Kidney (tissue), 14 donors: ENCODE measurements around the gene NLK. TPM values are rescaled to one million over a fixed set of nuclear protein-coding genes. Genes with fewer than 3 reads are reported as not detected.
"Not testable (repeated sequence)": the region's sequence is repeated elsewhere in the genome, so short reads cannot be mapped to it uniquely, and the experiment has no call there.

ENCODE experiments used
- DNase-seq, 5 donors: peaks; one replicate each; pipeline ENCODE4 v3.0.0-alpha.2; 2013 to 2020
- FAIRE-seq: peaks from 2 replicates; lab custom pipeline; 2012; peaks lifted over from hg19 to GRCh38; lab: Jason Lieb, UNC
- H3K27ac ChIP-seq, 2 donors: one replicate each; pipeline ENCODE4 v1.7.0; 2013; ENCODE audit warnings: low read depth in 2 of 2, low read length in 2 of 2, inconsistent platforms in 1 of 2
- H3K27me3 ChIP-seq: one replicate; pipeline ENCODE4 v1.7.1; 2013; ENCODE audit warnings: low read length, inconsistent platforms; ENCODE audit not compliant: control insufficient read depth, insufficient read depth
- H3K36me3 ChIP-seq, 3 donors: one replicate each; pipeline versions ENCODE4 v1.7.0 to v1.7.1; 2013; ENCODE audit warnings: low read length in 3 of 3, control low read depth in 1 of 3, inconsistent platforms in 1 of 3; ENCODE audit not compliant: insufficient read depth in 3 of 3, control insufficient read depth in 2 of 3
- H3K4me1 ChIP-seq, 3 donors: one replicate each; pipeline versions ENCODE4 v1.7.0 to v1.7.1; 2013; ENCODE audit warnings: low read length in 3 of 3, inconsistent platforms in 1 of 3, low read depth in 1 of 3; ENCODE audit not compliant: control insufficient read depth in 2 of 3, insufficient read depth in 2 of 3
- H3K4me3 ChIP-seq, 3 donors: one replicate each; pipeline versions ENCODE4 v1.7.0 to v1.8.1; 2013; ENCODE audit warnings: low read length in 3 of 3, control low read depth in 1 of 3, inconsistent platforms in 1 of 3
- H3K9ac ChIP-seq, 3 donors: one replicate each; pipeline versions ENCODE4 v1.7.0 to v1.7.1; 2013; ENCODE audit warnings: low read length in 3 of 3, control low read depth in 1 of 3, inconsistent platforms in 1 of 3
- H3K9me3 ChIP-seq, 3 donors: one replicate each; pipeline versions ENCODE4 v1.7.0 to v1.7.1; 2013; ENCODE audit warnings: low read length in 3 of 3, control low read depth in 1 of 3, inconsistent platforms in 1 of 3; ENCODE audit not compliant: control insufficient read depth in 2 of 3, insufficient read depth in 1 of 3
- intact Hi-C: fragments of 100-400 bp; cut with DNase I; formaldehyde crosslinking; loops from one replicate; pipeline ENCODE4 v1.11.1; 2022
- polyA plus RNA-seq: library from polyadenylated mRNA; stranded (reverse); fragments of 350-450 nt; fragmentation: Illumina TruSeq; extraction: RNeasy Lipid Tissue Mini Kit (QIAGEN cat#74804); gene quantifications from one replicate; pipeline ENCODE4 v1.2.3, GENCODE V29; 2014; ENCODE audit warnings: low read depth, low replicate concordance; ENCODE audit not compliant: insufficient read depth
- total RNA-seq: library from RNA; stranded (reverse); fragmentation: NEBNext Ultra II Directional; extraction: Animal tissue kit (Norgen Biotek cat#: 25700); gene quantifications from one replicate; pipeline ENCODE4 v1.2.1, GENCODE V29; 2021
- TF ChIP-seq, protein P1 (sequence below): IDR thresholded peaks from 3 replicates; pipeline ENCODE4 v1.5.1; 2012; ENCODE audit warnings: mild to moderate bottlenecking, moderate library complexity, borderline replicate concordance; ENCODE audit not compliant: insufficient read depth; ENCODE audit errors: extremely low read depth
- donor health status: control.
- donor health status: control.
- donor health status: control.
- donor health status: control.
- donor health status: control.
- donor health status: DM: yes; HTN: yes; CAD: no.
- donor health status: Normal renal cell carcinoma (clear cell type).

Gene NLK
- total and polyA plus RNA-seq, 2 donors from 2014 or later: 20.2 to 31.3 TPM

DNA sequence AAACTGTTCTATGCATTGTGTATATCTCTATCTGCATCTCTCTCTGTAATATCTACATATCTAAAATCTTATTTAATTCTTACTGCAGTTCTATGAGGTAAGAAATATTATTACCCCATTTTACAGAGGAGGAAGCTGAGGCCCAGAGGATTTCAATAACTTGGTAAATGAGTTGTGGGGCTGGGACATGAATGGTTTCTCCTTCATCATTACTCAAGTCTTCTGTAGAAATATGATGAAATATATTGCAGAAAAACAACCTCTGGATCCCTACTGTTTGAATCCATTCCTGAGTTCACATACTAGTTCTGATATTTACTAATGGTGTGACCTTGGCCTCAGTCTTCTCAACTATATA is 45.5 kb upstream of the NLK start:
- TF ChIP-seq, protein P1, sequence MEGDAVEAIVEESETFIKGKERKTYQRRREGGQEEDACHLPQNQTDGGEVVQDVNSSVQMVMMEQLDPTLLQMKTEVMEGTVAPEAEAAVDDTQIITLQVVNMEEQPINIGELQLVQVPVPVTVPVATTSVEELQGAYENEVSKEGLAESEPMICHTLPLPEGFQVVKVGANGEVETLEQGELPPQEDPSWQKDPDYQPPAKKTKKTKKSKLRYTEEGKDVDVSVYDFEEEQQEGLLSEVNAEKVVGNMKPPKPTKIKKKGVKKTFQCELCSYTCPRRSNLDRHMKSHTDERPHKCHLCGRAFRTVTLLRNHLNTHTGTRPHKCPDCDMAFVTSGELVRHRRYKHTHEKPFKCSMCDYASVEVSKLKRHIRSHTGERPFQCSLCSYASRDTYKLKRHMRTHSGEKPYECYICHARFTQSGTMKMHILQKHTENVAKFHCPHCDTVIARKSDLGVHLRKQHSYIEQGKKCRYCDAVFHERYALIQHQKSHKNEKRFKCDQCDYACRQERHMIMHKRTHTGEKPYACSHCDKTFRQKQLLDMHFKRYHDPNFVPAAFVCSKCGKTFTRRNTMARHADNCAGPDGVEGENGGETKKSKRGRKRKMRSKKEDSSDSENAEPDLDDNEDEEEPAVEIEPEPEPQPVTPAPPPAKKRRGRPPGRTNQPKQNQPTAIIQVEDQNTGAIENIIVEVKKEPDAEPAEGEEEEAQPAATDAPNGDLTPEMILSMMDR: no peak
- H3K9me3 ChIP-seq: no peaks in the 10 kb centered on the region
- no peaks in the 10 kb centered on the region for H3K4me1 ChIP-seq
- H3K9ac ChIP-seq: no peak overlapping the region
- H3K27ac ChIP-seq: no peak overlapping the region
- H3K4me3 ChIP-seq: no peak overlapping the region
- H3K36me3 ChIP-seq: no peaks in the 10 kb centered on the region
- DNase-seq (no peak), FAIRE-seq (no peak)
- intact Hi-C loops: no loop called here
- no peaks in the 10 kb centered on the region for H3K27me3 ChIP-seq

- H3K9ac ChIP-seq: no peak overlapping the region
- FAIRE-seq (no peak), DNase-seq (no peak)
- no peaks in the 10 kb centered on the region for H3K27me3 ChIP-seq
- H3K36me3 ChIP-seq: no peaks in the 10 kb centered on the region
- no peak overlapping the region for H3K27ac ChIP-seq
- H3K9me3 ChIP-seq: no peaks in the 10 kb centered on the region
- H3K4me3 ChIP-seq: no peak overlapping the region
- no peaks in the 10 kb centered on the region for H3K4me1 ChIP-seq
- intact Hi-C loops: no loop called here
- TF ChIP-seq, protein P1: no peak
Measured at GRCh38 chr17:27997522-27997921, 45.0 kb upstream of the NLK start.

DNA sequence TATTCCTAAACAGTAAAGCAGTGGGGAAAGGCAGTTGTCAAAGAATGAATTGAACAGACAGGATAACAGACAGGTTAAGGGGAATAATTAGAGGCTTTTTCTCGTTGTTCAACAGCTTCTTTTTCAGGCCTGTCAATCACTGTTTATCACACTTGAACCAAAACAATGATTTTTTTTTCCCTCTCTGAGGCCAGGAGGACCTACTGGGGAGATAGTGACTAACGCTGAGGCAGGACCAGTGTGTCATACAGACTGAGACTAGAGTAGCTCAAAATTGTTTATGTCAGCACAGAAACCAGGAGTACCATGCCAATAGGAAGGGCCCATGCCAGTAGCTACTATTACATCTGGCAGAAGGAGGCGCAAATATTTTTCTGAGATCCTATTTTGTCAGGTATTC is 41.3 kb upstream of the NLK start:
- H3K9ac ChIP-seq: no peak overlapping the region
- TF ChIP-seq, protein P1: no peak
- intact Hi-C loops: no loop called here

GRCh38 chr17:28004344-28004743 is 38.1 kb upstream of the NLK start:
- no peak for FAIRE-seq
- H3K4me3 ChIP-seq: no peak overlapping the region
- no peak for DNase-seq
- H3K27me3 ChIP-seq: no peaks in the 10 kb centered on the region
- TF ChIP-seq, protein P1: no peak
- H3K9ac ChIP-seq: no peak overlapping the region
- no peaks in the 10 kb centered on the region for H3K9me3 ChIP-seq
- H3K36me3 ChIP-seq: no peaks in the 10 kb centered on the region
- H3K27ac ChIP-seq: no peak overlapping the region
- no peaks in the 10 kb centered on the region for H3K4me1 ChIP-seq
- intact Hi-C loops: no loop called here

More for the DNA sequence above, 41.3 kb upstream of the NLK start:
- Histone ChIP-seq H3K4me1 (no peaks in the 10 kb centered on the region), H3K4me3 (no peak overlapping the region), H3K36me3 (no peaks in the 10 kb centered on the region), H3K27me3 (no peaks in the 10 kb centered on the region), H3K9me3 (no peaks in the 10 kb centered on the region), H3K27ac (no peak overlapping the region)
- FAIRE-seq: no peak
- no peak for DNase-seq

DNA sequence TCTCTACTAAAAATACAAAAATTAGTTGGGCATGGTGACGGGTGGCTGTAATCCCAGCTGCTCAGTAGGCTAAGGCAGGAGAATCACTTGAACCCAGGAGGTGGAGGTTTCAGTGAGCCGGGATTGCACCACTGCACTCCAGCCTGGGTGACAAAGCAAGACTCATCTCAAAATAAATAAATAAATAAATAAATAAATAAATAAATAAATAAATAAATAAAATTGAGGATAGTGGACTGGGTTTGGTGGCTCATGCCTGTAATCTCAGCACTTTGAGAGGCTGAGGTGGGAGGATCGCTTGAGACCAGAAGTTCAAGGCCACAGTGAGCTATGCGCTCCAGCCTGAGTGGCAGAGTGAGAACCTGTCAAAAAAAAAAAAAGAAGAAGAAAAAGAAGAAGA is 34.6 kb upstream of the NLK start:
- H3K27ac ChIP-seq, FAIRE-seq, H3K36me3 ChIP-seq, H3K9me3 ChIP-seq, H3K9ac ChIP-seq, H3K4me1 ChIP-seq, H3K27me3 ChIP-seq, H3K4me3 ChIP-seq, intact Hi-C loops, DNase-seq: not testable (repeated sequence)
